A673 (cell line): Measurements from ENCODE around the gene HSPB6. TPM values are rescaled to one million over a fixed set of nuclear protein-coding genes. Genes with fewer than 3 reads are reported as not detected.

ENCODE experiments used
- BruUV-seq: library from RNA; stranded (reverse); fragments of 400-500 nt; replicated peaks from 2 replicates; lab custom pipeline; 2021; lab: Mats Ljungman, UMichigan
- CTCF ChIA-PET: fragments of 300-600 bp; sonication (Branson Sonifier 250); formaldehyde crosslinking; loops from one replicate; lab custom pipeline; 2022; ENCODE audit warnings: antibody characterized with exemption; lab: Charles Lee
- POLR2A ChIA-PET: fragments of 300-600 bp; sonication (Branson Sonifier 250); formaldehyde crosslinking; loops from one replicate; lab custom pipeline; 2022; ENCODE audit warnings: antibody characterized with exemption; ENCODE audit not compliant: low non-redundant PET; lab: Charles Lee
- DNase-seq: peaks from one replicate; pipeline ENCODE4 v3.0.0-alpha.2; 2015; ENCODE audit warnings: low spot score
- H3K27ac ChIP-seq: fragments of 200-600 bp; sonication (generic); 2 replicates; pipeline ENCODE4 v1.5.1; 2016; ENCODE audit warnings: mixed run types, low read depth, mild to moderate bottlenecking, mixed read lengths, antibody characterized with exemption, low read length; ENCODE audit not compliant: poor library complexity, severe bottlenecking
- H3K27me3 ChIP-seq: fragments of 200-600 bp; sonication (generic); replicated peaks from 2 replicates; pipeline ENCODE4 v1.6.1; 2017; ENCODE audit warnings: mixed run types, low read depth, mild to moderate bottlenecking, mixed read lengths, antibody characterized with exemption, low read length; ENCODE audit not compliant: insufficient read depth, poor library complexity
- H3K36me3 ChIP-seq: fragments of 200-600 bp; sonication (generic); 2 replicates; pipeline ENCODE4 v1.6.1; 2016; ENCODE audit warnings: mixed run types, mild to moderate bottlenecking, mixed read lengths, antibody characterized with exemption, low read length; ENCODE audit not compliant: insufficient read depth, poor library complexity, severe bottlenecking
- H3K4me1 ChIP-seq: fragments of 200-600 bp; sonication (generic); 2 replicates; pipeline ENCODE4 v1.6.1; 2017; ENCODE audit warnings: mixed run types, mild to moderate bottlenecking, mixed read lengths, antibody characterized with exemption, low read length; ENCODE audit not compliant: insufficient read depth, poor library complexity, severe bottlenecking
- H3K4me3 ChIP-seq: fragments of 200-600 bp; sonication (generic); 2 replicates; pipeline ENCODE4 v1.5.1; 2016; ENCODE audit warnings: low read depth, mixed run types, mild to moderate bottlenecking, mixed read lengths, low read length; ENCODE audit not compliant: poor library complexity, severe bottlenecking
- H3K9me3 ChIP-seq: fragments of 200-600 bp; sonication (generic); 2 replicates; pipeline ENCODE4 v1.6.1; 2016; ENCODE audit warnings: mixed run types, low read depth, mild to moderate bottlenecking, mixed read lengths, antibody characterized with exemption, low read length; ENCODE audit not compliant: poor library complexity, severe bottlenecking
- EZH2 ChIP-seq: fragments of 200-600 bp; sonication (generic); IDR thresholded peaks from 2 replicates; pipeline ENCODE4 v1.6.1; 2017; ENCODE audit warnings: borderline replicate concordance, low read depth, mild to moderate bottlenecking, mixed read lengths, antibody characterized with exemption, low read length; ENCODE audit not compliant: poor library complexity, severe bottlenecking
- intact Hi-C: fragments of 100-400 bp; cut with micrococcal nuclease; formaldehyde crosslinking; loops from one replicate; pipeline ENCODE4 v1.10.0; 2022; ENCODE audit not compliant: unreplicated experiment
- total RNA-seq: library from RNA; stranded (reverse); gene quantifications from 2 replicates; pipeline ENCODE4 v1.2.3, GENCODE V29; 2021
- TF ChIP-seq, protein P1 (sequence below): fragments of 300-800, 200-600 bp; sonication (generic); conservative IDR thresholded peaks from 2 replicates; pipeline ENCODE4 v1.5.1; 2017; ENCODE audit warnings: low read depth, mild to moderate bottlenecking, antibody characterized with exemption, low read length, moderate library complexity, mixed read lengths

The HSPB6 gene
- total RNA-seq, 1 experiment from 2014 or later: not detected

- intact Hi-C loops: no loop called here
- TF ChIP-seq, protein P1, sequence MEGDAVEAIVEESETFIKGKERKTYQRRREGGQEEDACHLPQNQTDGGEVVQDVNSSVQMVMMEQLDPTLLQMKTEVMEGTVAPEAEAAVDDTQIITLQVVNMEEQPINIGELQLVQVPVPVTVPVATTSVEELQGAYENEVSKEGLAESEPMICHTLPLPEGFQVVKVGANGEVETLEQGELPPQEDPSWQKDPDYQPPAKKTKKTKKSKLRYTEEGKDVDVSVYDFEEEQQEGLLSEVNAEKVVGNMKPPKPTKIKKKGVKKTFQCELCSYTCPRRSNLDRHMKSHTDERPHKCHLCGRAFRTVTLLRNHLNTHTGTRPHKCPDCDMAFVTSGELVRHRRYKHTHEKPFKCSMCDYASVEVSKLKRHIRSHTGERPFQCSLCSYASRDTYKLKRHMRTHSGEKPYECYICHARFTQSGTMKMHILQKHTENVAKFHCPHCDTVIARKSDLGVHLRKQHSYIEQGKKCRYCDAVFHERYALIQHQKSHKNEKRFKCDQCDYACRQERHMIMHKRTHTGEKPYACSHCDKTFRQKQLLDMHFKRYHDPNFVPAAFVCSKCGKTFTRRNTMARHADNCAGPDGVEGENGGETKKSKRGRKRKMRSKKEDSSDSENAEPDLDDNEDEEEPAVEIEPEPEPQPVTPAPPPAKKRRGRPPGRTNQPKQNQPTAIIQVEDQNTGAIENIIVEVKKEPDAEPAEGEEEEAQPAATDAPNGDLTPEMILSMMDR: no peak
- TF ChIP-seq EZH2: no peak
- peaks cover 8% of the 10 kb centered on the region for H3K4me1 ChIP-seq
- BruUV-seq: no TSS peak
- no peaks in the 10 kb centered on the region for H3K9me3 ChIP-seq
- H3K27ac ChIP-seq: peak overlapping the region; percentile 90
- ChIA-PET POLR2A (no interaction called here), CTCF (no interaction called here)
- peak overlapping the region; percentile 96 for H3K4me3 ChIP-seq
- DNase-seq: peak; percentile 35
- peaks cover 30% of the 10 kb centered on the region for H3K36me3 ChIP-seq
- H3K27me3 ChIP-seq: no peaks in the 10 kb centered on the region
These were observed 38.3 kb downstream of the HSPB6 start for GRCh38 chr19:35718345-35719041.

- no peaks in the 10 kb centered on the region for H3K27me3 ChIP-seq
- no TSS peak for BruUV-seq
- intact Hi-C loops: loop anchor here (2.0 kb wide), 2 partner anchors 23 to 169 kb away; no protein-coding TSS in a partner anchor
- TF ChIP-seq EZH2: no peak
- TF ChIP-seq, protein P1: no peak
- H3K4me1 ChIP-seq: peaks cover 8% of the 10 kb centered on the region
- peaks cover 23% of the 10 kb centered on the region for H3K36me3 ChIP-seq
- peak within 1 kb of the TSS; percentile 96 for H3K4me3 ChIP-seq
- ChIA-PET POLR2A (no interaction called here), CTCF (no interaction called here)
- peak within 1 kb of the TSS; percentile 90 for H3K27ac ChIP-seq
- no peaks in the 10 kb centered on the region for H3K9me3 ChIP-seq
- DNase-seq: no peak
These were observed 39.0 kb downstream of the HSPB6 start, which contains the start of gene KMT2B for GRCh38 chr19:35717665-35718344. Gene KMT2B, plus strand, starts transcription at chr19:35718003. Its CDS starts 16 bp downstream, at chr19:35718019.

DNA sequence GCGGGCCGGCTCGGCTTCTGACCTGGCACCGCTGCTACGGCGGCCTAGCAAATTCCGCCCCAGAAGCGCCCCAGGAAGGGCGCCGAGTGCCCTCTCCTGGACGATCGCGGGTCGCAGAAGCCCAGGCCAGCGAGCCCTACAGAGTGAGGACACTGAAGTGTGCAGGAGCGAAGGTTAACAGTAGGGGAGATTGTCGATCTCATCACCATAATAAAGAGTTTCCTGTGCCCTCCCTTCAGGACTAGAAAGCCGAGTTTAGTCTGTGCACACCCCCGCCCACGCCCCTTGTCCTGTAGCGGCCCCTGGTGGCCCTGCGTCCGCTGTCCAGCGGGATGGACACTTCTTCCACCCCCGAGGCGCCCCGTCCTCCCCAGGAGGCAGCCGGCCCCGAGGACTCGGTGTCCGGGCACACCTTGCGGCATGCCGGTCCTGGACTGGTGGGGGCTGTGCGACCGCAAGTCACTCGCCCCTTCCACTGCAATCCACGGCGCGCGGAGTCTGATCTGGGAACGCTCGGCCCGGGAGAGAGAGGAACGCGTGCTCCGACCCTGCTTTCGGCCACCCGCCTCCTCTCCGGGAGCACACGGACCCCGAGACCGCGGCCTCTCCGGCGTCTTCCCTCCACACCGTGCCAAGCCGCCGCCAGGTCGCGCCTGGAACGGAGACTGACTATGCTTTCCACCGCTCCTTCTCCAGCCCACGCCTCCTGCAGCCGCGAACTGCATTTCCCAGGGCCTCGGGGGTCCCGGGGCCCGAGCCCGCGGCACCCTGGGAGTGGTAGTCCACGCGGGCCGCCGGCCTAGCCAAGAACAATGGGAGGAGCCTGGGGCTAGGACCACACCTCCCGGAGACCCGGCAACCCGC is 39.8 kb downstream of the HSPB6 start:
- Histone ChIP-seq H3K27ac (peak overlapping the region; percentile 89), H3K36me3 (peaks cover 16% of the 10 kb centered on the region), H3K9me3 (no peaks in the 10 kb centered on the region), H3K27me3 (no peaks in the 10 kb centered on the region), H3K4me1 (peaks cover 8% of the 10 kb centered on the region), H3K4me3 (peak overlapping the region; percentile 96)
- ChIA-PET CTCF (no interaction called here), POLR2A (no interaction called here)
- BruUV-seq: no TSS peak
- intact Hi-C loops: loop anchor here (2.0 kb wide), 2 partner anchors 22 to 168 kb away; no protein-coding TSS in a partner anchor
- peak; percentile 98 for DNase-seq
- no peak for TF ChIP-seq EZH2
- TF ChIP-seq, protein P1: peak; percentile 87
